Mammary epithelial cell (primary cell): ENCODE results near the gene GNAL.

Experiments used
- CTCF ChIP-seq, 2 donors: IDR thresholded peaks in 1 of 2; conservative IDR thresholded peaks in 1 of 2; 2 replicates each; pipeline ENCODE4 v1.5.1; 2011 to 2012; ENCODE audit warnings: inconsistent platforms in 2 of 2, low read length in 2 of 2, mild to moderate bottlenecking in 2 of 2, control low read depth in 1 of 2, low read depth in 1 of 2; ENCODE audit not compliant: insufficient read depth in 1 of 2; ENCODE audit errors: extremely low read depth in 1 of 2
- EZH2 ChIP-seq: IDR thresholded peaks from 2 replicates; pipeline ENCODE4 v1.6.1; 2012; ENCODE audit warnings: low read length, inconsistent platforms, borderline replicate concordance

GRCh38 chr18:11795916-11796315 is 106.9 kb downstream of the GNAL start:
- TF ChIP-seq CTCF (conservative IDR thresholded peaks at IDR 0.05 in 1 of 2, IDR thresholded peaks at IDR 0.05 in 1 of 2; ENCODE audit: extremely low read depth in 1 of 2, insufficient read depth in 1 of 2, low read depth in 1 of 2, low read length in 2 of 2) (no peak), EZH2 (no peak)
